HepG2 (cell line): ENCODE data around the gene ESRP2. TPM values are rescaled to one million over a fixed set of nuclear protein-coding genes. Genes with fewer than 3 reads are reported as not detected.
A peak's percentile ranks its signal among the peaks of the same experiment; 100 is the strongest.

ENCODE experiments used
- AGO1 ChIP-seq: fragments of 200-400 bp; formaldehyde crosslinking; IDR thresholded peaks from 2 replicates; pipeline ENCODE4 v1.6.1; 2017; ENCODE audit warnings: mild to moderate bottlenecking, low read depth, low read length, moderate library complexity; ENCODE audit not compliant: poor library complexity, severe bottlenecking
- ATRX ChIP-seq: sonication (generic); formaldehyde crosslinking; IDR thresholded peaks from 2 replicates; pipeline ENCODE4 v1.4.0; 2020; ENCODE audit warnings: missing genetic modification reagents, borderline replicate concordance
- CBX2 ChIP-seq, 2 experiments: fragments of 200-600 bp in 1 of 2; sonication (generic); formaldehyde crosslinking in 1 of 2; IDR thresholded peaks; 2 replicates each; pipeline versions ENCODE4 v1.7.0 to v1.8.1; 2018 to 2022; ENCODE audit warnings: low read depth in 2 of 2, low read length in 1 of 2, mild to moderate bottlenecking in 1 of 2, missing genetic modification reagents in 1 of 2
- ELF3 ChIP-seq: IDR thresholded peaks from 2 replicates; pipeline ENCODE4 v1.6.1; 2016; ENCODE audit warnings: missing genetic modification reagents, missing compliant biosample characterization
- ELF4 ChIP-seq: sonication (generic); formaldehyde crosslinking; IDR thresholded peaks from 2 replicates; pipeline ENCODE4 v1.5.0; 2020; ENCODE audit warnings: missing genetic modification reagents, mild to moderate bottlenecking, moderate library complexity, borderline replicate concordance
- FOXA3 ChIP-seq: IDR thresholded peaks from 2 replicates; pipeline ENCODE4 v1.6.1; 2016; ENCODE audit warnings: missing genetic modification reagents, missing compliant biosample characterization
- GATA4 ChIP-seq: sonication (generic); IDR thresholded peaks from 2 replicates; pipeline ENCODE4 v1.6.1; 2016; ENCODE audit warnings: antibody characterized with exemption, low read depth, borderline replicate concordance
- GTF3A ChIP-seq: sonication (generic); formaldehyde crosslinking; conservative IDR thresholded peaks from 2 replicates; pipeline ENCODE4 v1.4.0; 2020; ENCODE audit warnings: mild to moderate bottlenecking, missing genetic modification reagents
- GZF1 ChIP-seq: sonication (generic); formaldehyde crosslinking; IDR thresholded peaks from 2 replicates; pipeline ENCODE4 v1.5.1; 2020; ENCODE audit warnings: mild to moderate bottlenecking, missing genetic modification reagents
- KAT7 ChIP-seq: IDR thresholded peaks from 2 replicates; pipeline ENCODE4 v1.6.1; 2018; ENCODE audit warnings: borderline replicate concordance, missing compliant biosample characterization
- MATR3 ChIP-seq: sonication (generic); formaldehyde crosslinking; IDR thresholded peaks from 2 replicates; pipeline ENCODE4 v1.4.0; 2020; ENCODE audit warnings: missing genetic modification reagents
- MEF2D ChIP-seq: sonication (generic); formaldehyde crosslinking; IDR thresholded peaks from 2 replicates; pipeline ENCODE4 v1.5.1; 2020; ENCODE audit warnings: mild to moderate bottlenecking, missing genetic modification reagents
- REXO4 ChIP-seq: sonication (generic); formaldehyde crosslinking; IDR thresholded peaks from 2 replicates; pipeline ENCODE4 v1.8.0; 2022; ENCODE audit warnings: missing genetic modification reagents, mild to moderate bottlenecking, borderline replicate concordance
- SMAD3 ChIP-seq: sonication (generic); formaldehyde crosslinking; IDR thresholded peaks from 2 replicates; pipeline ENCODE4 v1.4.0; 2020; ENCODE audit warnings: missing genetic modification reagents
- SUZ12 ChIP-seq: fragments of 150-350 bp; IDR thresholded peaks from 2 replicates; pipeline ENCODE4 v1.6.1; 2014; ENCODE audit warnings: low read depth, low read length
- U2AF1 ChIP-seq: fragments of 200-400 bp; formaldehyde crosslinking; optimal IDR thresholded peaks from 2 replicates; pipeline ENCODE3; 2017; ENCODE audit warnings: mild to moderate bottlenecking, low read depth, low read length
- ZNF20 ChIP-seq: sonication (generic); formaldehyde crosslinking; IDR thresholded peaks from 2 replicates; pipeline ENCODE4 v1.4.0; 2020; ENCODE audit warnings: mild to moderate bottlenecking, moderate library complexity, missing genetic modification reagents
- ZNF230 ChIP-seq: sonication (generic); formaldehyde crosslinking; IDR thresholded peaks from 2 replicates; pipeline ENCODE4 v1.4.0; 2020; ENCODE audit warnings: mild to moderate bottlenecking, missing genetic modification reagents
- ZNF256 ChIP-seq: sonication (generic); formaldehyde crosslinking; conservative IDR thresholded peaks from 2 replicates; pipeline ENCODE4 v1.4.0; 2020; ENCODE audit warnings: missing genetic modification reagents
- ZNF629 ChIP-seq: sonication (generic); formaldehyde crosslinking; conservative IDR thresholded peaks from 2 replicates; pipeline ENCODE4 v1.5.0; 2020; ENCODE audit warnings: missing genetic modification reagents
- ZNF644 ChIP-seq: IDR thresholded peaks from 2 replicates; pipeline ENCODE4 v1.6.1; 2016; ENCODE audit warnings: low read depth
- ZNF790 ChIP-seq: sonication (generic); formaldehyde crosslinking; IDR thresholded peaks from 2 replicates; pipeline ENCODE4 v1.8.0; 2022; ENCODE audit warnings: missing genetic modification reagents, mild to moderate bottlenecking, borderline replicate concordance
- ZNF891 ChIP-seq: sonication (generic); formaldehyde crosslinking; IDR thresholded peaks from 2 replicates; pipeline ENCODE4 v1.5.0; 2020; ENCODE audit warnings: mild to moderate bottlenecking, missing genetic modification reagents
- ZSCAN21 ChIP-seq: sonication (generic); formaldehyde crosslinking; IDR thresholded peaks from 2 replicates; pipeline ENCODE4 v1.8.0; 2022; ENCODE audit warnings: mild to moderate bottlenecking, missing genetic modification reagents, moderate library complexity, borderline replicate concordance
- ZSCAN30 ChIP-seq: sonication (generic); formaldehyde crosslinking; IDR thresholded peaks from 2 replicates; pipeline ENCODE4 v1.5.0; 2020; ENCODE audit warnings: mild to moderate bottlenecking, missing genetic modification reagents
- polyA plus RNA-seq, 8 experiments: library from polyadenylated mRNA; depleted of rRNA in 3 of 8; stranded (reverse) in 7 of 8; unstranded in 1 of 8; fragments of >200 nt; fragmentation: Illumina TruSeq in 4 of 8; extraction: Trizol in 4 of 8; gene quantifications; 2 replicates each; pipeline versions ENCODE4 v1.2.1 to v1.2.3, GENCODE V29; 2011 to 2016; ENCODE audit warnings: low read depth in 4 of 8, missing spikeins in 1 of 8, mixed read lengths in 1 of 8; ENCODE audit not compliant: insufficient read depth in 1 of 8
- total RNA-seq, 5 experiments: library from RNA; depleted of rRNA; stranded (reverse); fragments of >200 nt; fragmentation: Illumina TruSeq; extraction: Trizol; gene quantifications; 2 replicates each; pipeline ENCODE4 v1.2.3, GENCODE V29; 2016; ENCODE audit warnings: low read depth in 1 of 5
- TF ChIP-seq, protein P1 (sequence below): sonication (generic); formaldehyde crosslinking; IDR thresholded peaks from 2 replicates; pipeline ENCODE4 v1.5.0; 2020; ENCODE audit warnings: missing genetic modification reagents
- TF ChIP-seq, protein P2 (sequence below): IDR thresholded peaks from 2 replicates; pipeline ENCODE4 v1.4.0; 2020; ENCODE audit warnings: mild to moderate bottlenecking, missing genetic modification reagents

ESRP2 gene
- total and polyA plus RNA-seq, 2 of the 13 experiments (the other 11 are each of a cell fraction or from before 2014, with no cell fraction given), result 21.1 to 32.4 TPM

DNA sequence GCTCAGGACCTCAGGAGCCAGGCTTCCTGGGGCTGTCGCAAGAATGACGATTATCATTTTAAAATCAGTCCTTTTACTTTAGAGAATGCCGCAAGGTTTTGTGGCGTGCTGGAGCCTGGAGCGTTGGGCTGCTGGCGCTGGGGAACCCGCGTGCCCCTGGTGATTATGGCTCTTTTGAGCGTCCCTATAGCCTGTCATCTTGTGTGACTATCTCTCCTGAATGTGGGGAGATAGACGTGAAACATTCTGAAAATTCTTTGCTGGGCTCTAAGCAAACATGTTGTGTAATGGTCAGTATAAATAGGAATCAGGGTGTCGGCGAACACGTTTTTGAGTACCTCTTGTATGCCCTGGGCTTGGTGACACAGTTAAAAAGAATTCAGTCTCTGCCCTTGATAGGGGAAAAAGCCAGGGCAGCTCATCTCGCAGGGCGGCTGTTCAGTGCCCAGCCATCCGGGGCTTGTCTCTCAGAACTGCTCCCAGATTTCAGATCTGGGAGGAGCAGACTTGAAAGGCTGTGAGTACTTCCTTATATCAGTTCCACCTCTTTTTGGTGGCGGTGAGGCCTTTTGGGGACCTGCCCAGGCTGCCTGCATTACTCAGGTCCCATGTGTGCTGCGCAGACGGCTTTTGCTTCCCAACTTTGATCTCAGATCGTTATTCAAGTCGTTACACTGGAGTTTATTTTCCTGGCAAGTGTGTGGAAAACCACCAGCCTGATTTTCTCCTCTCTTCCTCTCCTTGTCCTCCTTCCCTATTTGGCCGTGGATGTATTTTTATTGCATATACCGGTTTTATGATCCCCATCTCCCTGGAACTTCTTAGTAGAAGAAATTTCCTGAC lies 29.4 kb upstream of the ESRP2 start (continued):
- TF ChIP-seq ELF4 (CRISPR knock-in tag), result peak; percentile 67; the same call in 1 of the 2 replicates
- TF ChIP-seq ATRX (CRISPR knock-in tag), result no peak
- no peak for TF ChIP-seq SUZ12
- no peak for TF ChIP-seq GZF1
- 0 out of 2 replicates have a peak, but pooled peaks have one; percentile 73 for TF ChIP-seq ZNF20
- TF ChIP-seq MATR3 (CRISPR knock-in tag), result no peak
- TF ChIP-seq CBX2 (IDR thresholded peaks at IDR 0.05; ENCODE audit: low read depth, low read length), result no peak
- no peak for TF ChIP-seq CBX2 (CRISPR knock-in tag; IDR thresholded peaks at IDR 0.05; ENCODE audit: low read depth)
- TF ChIP-seq MEF2D, result peak; percentile 98
- TF ChIP-seq ZSCAN30 (CRISPR knock-in tag), result no peak
- TF ChIP-seq ZNF256 (CRISPR knock-in tag), result no peak
- 0 out of 2 replicates have a peak, but pooled peaks have one; percentile 8 for TF ChIP-seq ZNF629 (CRISPR knock-in tag)
- peak; percentile 56; the same call in 1 of the 2 replicates for TF ChIP-seq GATA4
- peak; percentile 56; the same call in 1 of the 2 replicates for TF ChIP-seq KAT7 (CRISPR knock-in tag)
- TF ChIP-seq, protein P1, sequence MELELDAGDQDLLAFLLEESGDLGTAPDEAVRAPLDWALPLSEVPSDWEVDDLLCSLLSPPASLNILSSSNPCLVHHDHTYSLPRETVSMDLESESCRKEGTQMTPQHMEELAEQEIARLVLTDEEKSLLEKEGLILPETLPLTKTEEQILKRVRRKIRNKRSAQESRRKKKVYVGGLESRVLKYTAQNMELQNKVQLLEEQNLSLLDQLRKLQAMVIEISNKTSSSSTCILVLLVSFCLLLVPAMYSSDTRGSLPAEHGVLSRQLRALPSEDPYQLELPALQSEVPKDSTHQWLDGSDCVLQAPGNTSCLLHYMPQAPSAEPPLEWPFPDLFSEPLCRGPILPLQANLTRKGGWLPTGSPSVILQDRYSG (CRISPR knock-in tag), result no peak
- TF ChIP-seq REXO4 (CRISPR knock-in tag), result no peak
- TF ChIP-seq U2AF1, result no peak
- TF ChIP-seq GTF3A (CRISPR knock-in tag), result 0 out of 2 replicates have a peak, but pooled peaks have one; percentile 4
- TF ChIP-seq, protein P2, sequence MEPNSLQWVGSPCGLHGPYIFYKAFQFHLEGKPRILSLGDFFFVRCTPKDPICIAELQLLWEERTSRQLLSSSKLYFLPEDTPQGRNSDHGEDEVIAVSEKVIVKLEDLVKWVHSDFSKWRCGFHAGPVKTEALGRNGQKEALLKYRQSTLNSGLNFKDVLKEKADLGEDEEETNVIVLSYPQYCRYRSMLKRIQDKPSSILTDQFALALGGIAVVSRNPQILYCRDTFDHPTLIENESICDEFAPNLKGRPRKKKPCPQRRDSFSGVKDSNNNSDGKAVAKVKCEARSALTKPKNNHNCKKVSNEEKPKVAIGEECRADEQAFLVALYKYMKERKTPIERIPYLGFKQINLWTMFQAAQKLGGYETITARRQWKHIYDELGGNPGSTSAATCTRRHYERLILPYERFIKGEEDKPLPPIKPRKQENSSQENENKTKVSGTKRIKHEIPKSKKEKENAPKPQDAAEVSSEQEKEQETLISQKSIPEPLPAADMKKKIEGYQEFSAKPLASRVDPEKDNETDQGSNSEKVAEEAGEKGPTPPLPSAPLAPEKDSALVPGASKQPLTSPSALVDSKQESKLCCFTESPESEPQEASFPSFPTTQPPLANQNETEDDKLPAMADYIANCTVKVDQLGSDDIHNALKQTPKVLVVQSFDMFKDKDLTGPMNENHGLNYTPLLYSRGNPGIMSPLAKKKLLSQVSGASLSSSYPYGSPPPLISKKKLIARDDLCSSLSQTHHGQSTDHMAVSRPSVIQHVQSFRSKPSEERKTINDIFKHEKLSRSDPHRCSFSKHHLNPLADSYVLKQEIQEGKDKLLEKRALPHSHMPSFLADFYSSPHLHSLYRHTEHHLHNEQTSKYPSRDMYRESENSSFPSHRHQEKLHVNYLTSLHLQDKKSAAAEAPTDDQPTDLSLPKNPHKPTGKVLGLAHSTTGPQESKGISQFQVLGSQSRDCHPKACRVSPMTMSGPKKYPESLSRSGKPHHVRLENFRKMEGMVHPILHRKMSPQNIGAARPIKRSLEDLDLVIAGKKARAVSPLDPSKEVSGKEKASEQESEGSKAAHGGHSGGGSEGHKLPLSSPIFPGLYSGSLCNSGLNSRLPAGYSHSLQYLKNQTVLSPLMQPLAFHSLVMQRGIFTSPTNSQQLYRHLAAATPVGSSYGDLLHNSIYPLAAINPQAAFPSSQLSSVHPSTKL (CRISPR knock-in tag), result peak; percentile 98
- TF ChIP-seq FOXA3, result peak; percentile 96
- no peak; the same call in 1 of the 2 replicates for TF ChIP-seq ZSCAN21 (CRISPR knock-in tag)
- TF ChIP-seq SMAD3 (CRISPR knock-in tag), result peak; percentile 97
- peak; percentile 16; the same call in 1 of the 2 replicates for TF ChIP-seq ZNF891 (CRISPR knock-in tag)
- TF ChIP-seq ZNF790 (CRISPR knock-in tag), result no peak; the same call in 1 of the 2 replicates
- peak; percentile 12; the same call in 1 of the 2 replicates for TF ChIP-seq ZNF230 (CRISPR knock-in tag)
- peak; percentile 25 for TF ChIP-seq AGO1
- TF ChIP-seq ELF3 (CRISPR knock-in tag), result peak; percentile 94
- no peak for TF ChIP-seq ZNF644 (CRISPR knock-in tag)
